Measurements from ENCODE around the gene BGN.

Gene BGN

GRCh38 chrX:153485396-153486080, 9.2 kb upstream of the BGN start:
- DNase-seq, result peak; percentile 58

GRCh38 chrX:153486171-153486570, 8.6 kb upstream of the BGN start:
- DNase-seq, result no peak

- DNase-seq, result no peak
Observed at GRCh38 chrX:153487590-153488071, 7.1 kb upstream of the BGN start.

GRCh38 chrX:153488231-153488914, 6.4 kb upstream of the BGN start:
- peak; percentile 28 for DNase-seq

GRCh38 chrX:153490217-153490930, 4.4 kb upstream of the BGN start:
- DNase-seq, result no peak

GRCh38 chrX:153491351-153491914, 3.3 kb upstream of the BGN start:
- no peak for DNase-seq

GRCh38 chrX:153491918-153492317, 2.9 kb upstream of the BGN start:
- no peak for DNase-seq

GRCh38 chrX:153492543-153492942, 2.2 kb upstream of the BGN start:
- DNase-seq, result no peak

- DNase-seq, result no peak
Observed at GRCh38 chrX:153493085-153493484, 1.7 kb upstream of the BGN start.

- no peak for DNase-seq
Observed at GRCh38 chrX:153494061-153494460, 719 bp upstream of the BGN start.

GRCh38 chrX:153495362-153495751, 577 bp downstream of the BGN start:
- no peak for DNase-seq

GRCh38 chrX:153495903-153496589, 1.3 kb downstream of the BGN start:
- no peak for DNase-seq

- DNase-seq, result no peak
Observed at GRCh38 chrX:153496590-153496959, 1.8 kb downstream of the BGN start.

GRCh38 chrX:153498453-153498852, 3.7 kb downstream of the BGN start:
- DNase-seq, result no peak

GRCh38 chrX:153499341-153499740, 4.6 kb downstream of the BGN start:
- DNase-seq, result no peak

- no peak for DNase-seq
Observed at GRCh38 chrX:153499876-153500275, 5.1 kb downstream of the BGN start.

GRCh38 chrX:153500676-153501280, 6.0 kb downstream of the BGN start:
- DNase-seq, result no peak

GRCh38 chrX:153501530-153501929, 6.8 kb downstream of the BGN start:
- no peak for DNase-seq

- DNase-seq, result no peak
Observed at GRCh38 chrX:153502131-153502530, 7.4 kb downstream of the BGN start.

GRCh38 chrX:153502796-153503195, 8.0 kb downstream of the BGN start:
- no peak for DNase-seq

- no peak for DNase-seq
Observed at GRCh38 chrX:153504445-153505016, 9.8 kb downstream of the BGN start.

GRCh38 chrX:153505361-153505760, 10.6 kb downstream of the BGN start:
- no peak for DNase-seq
